GM18868 (cell line): ENCODE results near the gene RBM17.
"Not testable (repeated sequence)": the region's sequence is repeated elsewhere in the genome, so short reads cannot be mapped to it uniquely, and the experiment has no call there.

Experiments used
- ATAC-seq: cut with Tn5 transposase; IDR thresholded peaks from one replicate; pipeline ENCODE4 v1.9.1; 2021; ENCODE audit warnings: mild to moderate bottlenecking, moderate library complexity; ENCODE audit not compliant: unreplicated experiment

RBM17 gene

GRCh38 chr10:6079044-6079443, 9.8 kb upstream of the RBM17 start:
- ATAC-seq, result no peak

- no peak for ATAC-seq
Observed at GRCh38 chr10:6080417-6080973, 8.3 kb upstream of the RBM17 start.

GRCh38 chr10:6082496-6083395, 6.1 kb upstream of the RBM17 start:
- ATAC-seq, result no peak

- ATAC-seq, result no peak
Observed at GRCh38 chr10:6083523-6084475, 5.0 kb upstream of the RBM17 start.

- ATAC-seq, result peak; percentile 52
Observed at GRCh38 chr10:6086375-6087233, 2.2 kb upstream of the RBM17 start.

GRCh38 chr10:6089334-6090219, 743 bp downstream of the RBM17 start:
- ATAC-seq, result no peak

GRCh38 chr10:6091630-6092029, 2.8 kb downstream of the RBM17 start:
- ATAC-seq, result no peak

GRCh38 chr10:6092731-6093130, 3.9 kb downstream of the RBM17 start:
- ATAC-seq, result no peak

GRCh38 chr10:6095810-6096570, 7.2 kb downstream of the RBM17 start:
- ATAC-seq, result no peak

- ATAC-seq, result no peak
Observed at GRCh38 chr10:6097063-6097462, 8.2 kb downstream of the RBM17 start.

GRCh38 chr10:6098156-6098555, 9.3 kb downstream of the RBM17 start:
- ATAC-seq, result no peak

GRCh38 chr10:6100370-6100769, 11.5 kb downstream of the RBM17 start:
- ATAC-seq, result no peak

- ATAC-seq, result no peak
Observed at GRCh38 chr10:6101181-6101580, 12.3 kb downstream of the RBM17 start.

GRCh38 chr10:6102128-6102527, 13.3 kb downstream of the RBM17 start:
- ATAC-seq, result no peak

GRCh38 chr10:6103591-6103990, 14.8 kb downstream of the RBM17 start:
- no peak for ATAC-seq

- not testable (repeated sequence) for ATAC-seq
Observed at GRCh38 chr10:6107616-6108015, 18.8 kb downstream of the RBM17 start.

- ATAC-seq, result no peak
Observed at GRCh38 chr10:6108072-6108471, 19.2 kb downstream of the RBM17 start.

- ATAC-seq, result no peak
Observed at GRCh38 chr10:6108631-6109443, 20.0 kb downstream of the RBM17 start.
